HG03520 (cell line): ENCODE data around the gene LIPM.
"Not testable (repeated sequence)": the region's sequence is repeated elsewhere in the genome, so short reads cannot be mapped to it uniquely, and the experiment has no call there.

Experiments used
- ATAC-seq: cut with Tn5 transposase; IDR thresholded peaks from one replicate; pipeline ENCODE4 v1.9.1; 2021; ENCODE audit warnings: mild to moderate bottlenecking, moderate library complexity; ENCODE audit not compliant: unreplicated experiment

Gene LIPM

DNA sequence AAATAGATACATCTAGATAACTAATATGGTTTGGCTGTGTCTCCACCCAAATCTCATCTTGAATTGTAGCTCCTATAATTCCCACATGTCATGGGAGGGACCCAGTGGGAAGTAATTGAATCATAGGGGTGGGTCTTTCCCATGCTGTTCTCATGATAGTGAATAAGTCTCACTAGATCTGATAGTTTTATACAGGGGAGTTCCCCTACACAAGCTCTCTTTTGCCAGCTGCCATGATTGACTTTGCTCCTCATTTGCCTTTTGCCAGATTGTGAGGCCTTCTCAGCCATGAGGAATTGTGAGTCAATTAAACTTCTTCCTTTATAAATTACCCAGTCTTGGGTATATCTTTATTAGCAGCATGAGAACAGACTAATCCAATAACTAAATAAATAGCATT, 35.1 kb downstream of the LIPM start:
- not testable (repeated sequence) for ATAC-seq

DNA sequence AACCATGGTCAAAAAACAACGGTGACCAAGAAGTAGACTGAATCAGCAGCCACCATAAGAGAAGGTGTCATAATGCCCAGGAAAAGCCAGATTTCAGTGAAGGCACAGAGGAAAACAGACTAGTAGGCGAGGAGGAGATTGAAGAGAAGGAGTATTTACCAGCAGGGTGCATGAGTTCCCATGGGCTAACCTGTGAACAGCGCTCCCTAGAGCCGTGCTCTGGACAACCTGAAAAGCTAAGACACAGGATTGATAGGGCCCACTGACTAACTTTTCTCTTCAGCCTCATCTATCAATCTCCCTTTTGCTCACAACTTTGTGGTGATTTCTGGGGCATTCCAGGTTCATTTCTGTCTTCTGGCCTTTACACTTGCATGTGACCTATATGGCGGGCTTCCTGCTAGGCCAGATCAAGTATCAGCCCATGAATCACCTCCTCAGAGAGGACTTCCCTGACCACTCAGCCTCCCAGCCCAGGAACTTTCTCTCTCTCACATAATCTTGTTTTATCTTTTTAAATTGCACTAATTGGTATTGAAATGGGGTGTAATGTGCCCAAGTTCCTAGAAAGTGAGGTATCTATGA, 36.3 kb downstream of the LIPM start:
- no peak for ATAC-seq

DNA sequence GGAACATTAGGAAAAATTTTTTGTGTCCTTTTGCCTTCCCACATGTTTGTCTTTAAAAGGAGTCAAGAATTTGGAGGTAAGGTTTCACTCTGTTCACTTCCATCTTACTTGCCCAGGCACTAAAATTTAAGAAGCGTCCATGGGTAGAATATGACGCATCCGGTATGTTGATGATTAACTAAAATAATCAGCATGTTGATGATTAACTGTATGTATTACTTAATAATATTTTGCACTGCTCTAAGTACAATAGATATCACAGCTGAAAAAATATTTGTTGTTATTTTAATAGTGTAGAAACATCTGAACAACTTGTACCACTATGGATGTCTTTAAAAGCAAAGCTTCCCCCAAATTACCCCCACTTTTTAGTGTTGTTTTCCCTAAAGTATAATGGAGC, 37.6 kb downstream of the LIPM start:
- ATAC-seq, result no peak

DNA sequence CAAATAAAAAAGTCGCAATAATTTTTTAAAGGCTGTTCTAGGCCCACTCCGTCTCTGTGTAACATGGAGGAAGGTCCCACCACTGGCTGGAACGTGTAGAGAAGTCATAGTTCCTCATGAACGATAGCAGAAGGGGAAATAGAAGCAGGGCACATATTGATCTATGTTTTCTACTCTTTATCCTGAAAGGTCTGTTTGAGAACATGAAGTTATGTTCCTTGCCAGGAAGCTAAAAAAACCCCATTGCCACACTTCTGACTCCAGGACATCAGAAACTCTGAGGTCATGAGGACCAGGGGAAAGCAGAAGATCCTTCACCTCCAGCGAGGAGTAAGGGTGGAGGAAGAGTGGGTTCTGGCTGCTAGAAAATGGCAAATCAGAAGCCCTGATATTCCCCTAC, 38.4 kb downstream of the LIPM start:
- no peak for ATAC-seq

DNA sequence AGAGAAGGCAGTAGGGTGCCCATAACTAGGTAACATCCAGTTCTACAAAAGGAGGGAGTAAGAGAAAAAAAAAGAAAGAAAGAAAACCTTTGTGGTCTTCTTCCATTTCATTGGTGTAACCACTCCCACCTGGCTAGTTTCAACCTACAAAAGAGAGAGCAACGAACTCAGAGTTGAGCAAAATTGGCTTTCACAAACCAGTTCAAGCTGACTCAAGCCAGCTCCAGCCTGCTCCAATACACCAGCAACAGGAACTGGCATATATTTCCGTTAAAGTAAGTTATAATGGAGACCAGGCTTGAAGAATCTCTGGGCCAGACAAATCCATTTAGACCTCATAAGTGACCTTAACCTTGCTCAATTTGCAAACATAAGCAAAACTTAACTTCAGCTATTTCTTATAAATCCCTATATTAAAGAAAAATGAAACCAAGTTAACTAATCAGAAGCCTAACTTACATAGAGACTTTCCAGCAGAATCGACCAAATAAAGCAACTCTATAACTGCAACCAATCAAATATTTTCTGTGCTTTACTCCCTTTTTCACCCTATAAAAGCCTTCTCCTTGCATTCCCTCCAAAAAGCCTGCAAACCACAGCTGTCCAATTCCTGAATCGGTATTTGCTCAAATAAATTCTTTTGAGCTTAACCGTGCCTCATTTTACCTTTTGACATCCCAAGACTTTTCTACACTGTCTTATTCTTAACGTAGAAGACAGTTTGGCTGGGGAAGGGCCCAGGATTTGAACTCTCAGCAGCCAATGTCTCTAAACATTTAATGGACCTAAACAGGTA, 39.0 kb downstream of the LIPM start:
- ATAC-seq, result no peak

DNA sequence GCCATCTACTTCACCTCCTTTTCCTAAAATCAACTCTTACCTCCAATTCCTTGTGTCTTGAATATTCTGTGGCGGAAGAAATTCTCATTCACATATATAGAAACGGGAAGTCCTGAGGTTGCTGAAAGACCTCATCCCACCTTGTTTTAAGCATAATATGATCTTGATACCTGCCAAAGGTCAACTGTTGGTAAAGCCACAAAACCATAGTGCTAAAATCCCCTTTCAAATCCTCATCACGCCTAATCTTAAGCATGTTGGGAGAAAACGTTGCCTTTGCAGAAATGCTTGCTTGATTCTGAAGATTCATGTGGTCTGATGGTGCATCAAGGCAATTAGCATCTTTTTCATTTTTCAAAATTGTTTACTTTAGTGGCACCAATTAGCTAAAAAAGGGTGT, 40.6 kb downstream of the LIPM start:
- no peak for ATAC-seq

DNA sequence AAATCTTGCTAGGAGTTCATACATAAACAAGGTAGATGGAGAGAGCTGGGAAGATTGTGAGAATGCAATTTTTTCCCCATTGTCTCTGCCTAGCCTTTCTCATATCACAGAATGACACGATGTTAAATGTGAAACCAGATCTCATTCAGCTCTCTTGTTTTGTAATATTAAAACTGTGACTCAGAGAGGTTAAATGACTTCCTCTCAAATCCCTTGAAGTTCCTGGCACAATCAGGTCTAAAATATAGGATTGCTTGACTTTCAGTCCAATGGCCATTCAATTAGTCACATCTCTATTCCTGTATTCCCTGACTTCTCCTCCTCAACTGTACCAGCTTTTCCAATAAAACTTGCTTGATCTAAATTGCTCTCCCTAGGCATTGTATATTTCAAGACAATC, 46.0 kb downstream of the LIPM start:
- no peak for ATAC-seq

DNA sequence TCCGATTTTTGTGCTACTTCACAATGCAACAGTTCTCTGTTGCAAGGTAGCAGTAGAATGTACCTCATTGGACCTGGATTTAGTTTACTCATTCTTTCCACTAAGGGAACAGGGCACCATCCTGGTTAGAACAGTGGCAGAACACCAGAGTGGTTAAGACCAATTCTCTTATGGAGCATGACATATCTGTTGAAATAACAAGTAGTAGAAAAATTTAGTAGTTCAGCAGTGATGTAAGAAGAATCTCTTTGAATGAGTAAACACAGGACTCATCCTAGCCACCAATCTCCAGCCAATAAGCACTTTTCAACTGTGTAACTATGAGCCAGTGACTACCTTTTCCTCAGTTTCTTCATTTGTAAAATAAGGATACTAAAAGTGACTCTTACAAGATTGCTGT, 46.7 kb downstream of the LIPM start:
- ATAC-seq, result no peak

DNA sequence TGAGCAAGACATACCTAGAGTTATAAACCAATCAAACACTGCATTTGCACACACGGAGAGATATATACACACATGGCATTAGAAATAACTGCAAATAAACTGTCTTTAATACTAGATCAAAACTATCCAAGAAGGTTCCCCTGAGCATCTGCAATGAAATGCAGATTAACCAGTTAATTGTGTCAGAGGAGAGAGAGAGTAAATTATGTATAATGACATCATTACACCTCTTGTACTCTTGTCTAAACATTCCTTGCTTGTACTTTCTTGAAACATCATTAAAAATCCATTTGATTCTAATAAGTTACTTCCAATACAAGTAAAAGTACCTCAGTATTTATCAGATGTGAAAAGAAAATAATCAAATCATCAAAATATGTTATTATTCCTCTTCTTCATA, 48.2 kb downstream of the LIPM start:
- no peak for ATAC-seq

DNA sequence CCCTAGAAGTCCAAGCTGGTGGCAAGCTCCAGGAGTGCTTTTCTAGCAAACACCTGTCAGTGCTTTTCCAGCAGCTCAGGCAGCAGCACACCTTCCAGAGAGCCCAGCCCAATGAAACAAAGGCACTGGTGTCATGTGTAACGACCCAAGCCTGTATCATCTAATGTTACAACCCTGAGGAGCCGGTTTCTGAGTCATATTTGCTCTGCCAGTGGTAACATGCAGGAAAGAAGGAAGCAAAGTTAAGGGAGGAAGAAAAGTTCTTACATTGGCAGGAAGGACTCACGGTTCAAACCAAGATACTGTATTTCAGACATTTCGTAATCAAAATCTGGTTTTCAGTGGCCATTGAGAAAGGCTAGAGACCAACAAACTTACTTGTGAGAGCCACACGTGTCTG, 49.2 kb downstream of the LIPM start, which contains the start of gene ANKRD22:
ANKRD22 (minus strand) TSS at position 139 of the 400 bp plus-strand sequence. CDS start 237 bp downstream, outside the sequence.
- ATAC-seq, result no peak

DNA sequence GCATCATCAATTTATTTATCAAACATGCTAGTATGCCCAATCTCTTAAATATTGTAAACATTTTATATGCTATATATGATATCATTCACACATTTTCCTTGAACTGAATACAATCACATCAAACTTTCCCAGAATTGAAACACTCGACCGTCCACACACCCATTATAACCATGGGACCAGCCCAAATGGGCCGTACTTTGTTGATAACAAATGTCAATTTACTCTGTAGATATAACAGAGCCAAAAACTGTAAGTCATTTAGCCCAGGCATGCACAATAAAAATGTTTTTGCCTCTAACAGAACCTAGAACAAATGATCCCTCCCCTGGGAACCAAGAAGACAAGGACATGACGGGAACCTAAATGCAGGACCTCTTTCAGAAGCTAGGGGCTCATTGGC, 49.8 kb downstream of the LIPM start:
- no peak for ATAC-seq

DNA sequence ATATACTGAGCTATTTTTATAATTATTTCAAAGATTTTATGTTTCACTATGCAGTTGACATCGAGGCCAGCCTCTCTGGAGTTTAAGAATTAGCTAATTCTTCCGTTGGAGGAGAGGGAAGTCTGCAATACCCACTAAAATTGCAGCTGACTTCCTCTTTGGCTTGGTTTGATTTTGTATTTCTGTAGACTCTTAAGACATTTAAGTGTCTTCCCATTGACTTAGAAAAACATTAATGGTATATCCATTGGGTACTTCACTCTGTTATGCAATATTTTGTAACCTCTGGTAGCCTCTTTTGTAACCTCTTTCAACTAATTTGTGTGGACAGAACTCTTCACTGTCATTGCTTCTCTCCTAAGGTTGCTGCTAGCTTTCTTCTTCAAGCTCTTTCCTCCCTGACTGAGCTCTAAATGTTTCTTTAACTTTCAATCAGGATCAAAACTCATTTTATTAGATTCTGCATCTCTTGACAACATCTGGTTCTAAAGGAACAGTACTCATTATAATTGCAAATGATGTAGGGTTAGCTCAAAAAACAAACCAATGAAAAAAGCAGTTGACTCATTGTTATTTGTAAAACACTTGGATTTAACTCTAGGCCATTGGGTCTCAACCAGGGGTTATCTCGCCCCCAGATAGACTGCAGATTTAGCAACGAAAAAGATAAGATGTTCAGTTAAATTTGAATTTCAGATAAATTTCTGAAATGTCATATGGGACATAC, 50.8 kb downstream of the LIPM start:
- ATAC-seq, result no peak

DNA sequence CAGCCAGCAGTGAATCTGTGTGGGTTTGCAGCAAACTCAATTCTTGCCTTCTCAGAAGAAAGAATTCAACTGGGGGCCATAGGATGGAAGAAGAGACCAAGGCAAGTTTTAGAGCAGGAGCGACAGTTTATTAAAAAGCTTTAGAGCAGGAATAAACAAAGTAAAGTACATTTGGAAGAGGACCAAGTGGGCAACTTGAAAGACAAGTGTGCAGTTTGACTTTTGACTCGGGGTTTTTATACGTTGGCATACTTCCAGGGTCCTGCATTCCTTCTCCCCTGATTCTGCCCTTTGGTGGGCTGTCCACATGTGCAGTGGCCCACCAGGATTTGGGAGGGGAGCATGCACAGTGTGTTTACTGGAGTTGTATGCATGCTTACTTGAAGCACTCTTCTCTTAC, 52.2 kb downstream of the LIPM start:
- no peak for ATAC-seq

DNA sequence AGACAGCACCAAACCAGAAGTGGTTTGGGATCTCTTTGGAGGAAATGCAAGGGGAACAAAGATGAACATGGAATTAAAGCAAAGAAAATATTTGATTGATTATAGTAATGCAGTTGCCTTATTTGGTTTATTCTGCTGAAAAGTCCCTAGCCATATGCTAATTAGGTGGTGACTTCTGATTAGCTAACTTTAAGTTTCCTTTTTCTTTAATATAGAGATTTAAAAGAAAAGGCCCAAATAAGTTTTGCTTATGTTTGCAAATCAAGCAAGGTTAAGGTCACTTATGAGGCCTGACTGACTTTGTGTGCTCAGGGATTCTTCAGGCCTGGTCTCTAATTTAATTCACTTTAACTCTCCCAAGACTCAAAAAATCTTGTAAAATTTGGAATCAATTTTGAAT, 55.3 kb downstream of the LIPM start:
- ATAC-seq, result no peak

DNA sequence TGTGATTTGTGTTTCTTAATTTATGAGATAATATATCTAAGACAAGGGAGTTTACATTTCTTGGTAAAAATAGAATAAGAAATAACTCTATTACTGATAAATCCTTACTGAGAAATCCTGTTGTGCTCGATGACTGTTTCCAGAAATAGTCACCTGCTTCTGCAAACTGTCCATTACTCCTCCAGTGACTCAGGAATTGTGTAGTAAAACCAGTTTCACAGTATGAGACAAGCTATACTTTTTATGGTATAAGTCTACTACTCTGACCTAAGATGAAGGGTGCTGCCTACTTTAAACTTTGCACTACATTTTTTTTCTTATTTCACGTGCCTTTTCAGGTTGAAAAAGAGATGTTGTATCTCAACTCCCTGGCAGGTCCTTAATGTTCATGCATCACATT, 56.0 kb downstream of the LIPM start:
- ATAC-seq, result no peak

DNA sequence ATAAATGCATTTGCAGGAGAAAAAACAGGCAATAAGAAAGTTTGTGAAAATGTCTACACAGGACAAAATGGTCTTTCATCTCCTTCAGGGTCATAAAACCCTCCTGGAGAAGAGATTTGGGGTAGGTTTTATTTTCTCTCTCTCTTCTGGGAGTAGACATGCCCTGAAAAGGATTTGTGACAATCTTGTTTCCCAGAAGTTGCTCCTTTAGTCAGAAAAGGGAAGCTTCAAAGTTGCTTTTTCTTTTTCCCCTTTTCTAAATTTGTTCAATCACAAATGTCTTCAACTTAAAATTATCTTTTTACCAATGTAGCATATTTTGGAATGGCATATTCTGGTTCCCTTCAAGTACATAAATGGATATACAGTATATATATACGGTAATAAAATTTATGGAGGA, 58.5 kb downstream of the LIPM start:
- no peak for ATAC-seq

DNA sequence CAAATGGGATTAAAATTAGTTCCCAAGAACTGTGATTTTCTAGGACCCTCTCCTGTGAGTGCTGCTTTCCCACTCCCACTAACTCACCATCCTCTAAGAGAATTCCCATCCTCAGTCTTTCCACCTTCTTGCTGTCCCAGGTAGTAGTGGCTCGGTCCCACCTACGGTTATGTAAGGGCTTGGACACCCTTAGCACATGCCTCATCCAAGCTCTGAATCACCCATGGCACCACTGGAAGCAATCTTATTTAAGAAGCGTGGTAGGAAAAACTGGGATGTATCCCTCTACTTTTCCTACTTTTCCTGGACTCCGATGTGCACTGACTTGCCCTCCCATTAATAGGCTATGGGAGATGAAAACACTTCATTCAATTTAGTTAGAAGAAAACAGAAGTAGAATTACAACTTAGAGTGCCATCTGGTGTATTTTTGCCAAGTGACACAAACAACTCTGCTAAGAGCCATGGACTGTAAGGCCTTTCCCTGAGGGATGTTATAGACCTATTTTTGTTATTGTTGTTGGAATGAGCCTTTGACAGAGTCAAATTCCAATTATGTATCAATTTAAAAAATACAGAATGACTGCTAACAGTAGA, 62.8 kb downstream of the LIPM start:
- ATAC-seq, result no peak

DNA sequence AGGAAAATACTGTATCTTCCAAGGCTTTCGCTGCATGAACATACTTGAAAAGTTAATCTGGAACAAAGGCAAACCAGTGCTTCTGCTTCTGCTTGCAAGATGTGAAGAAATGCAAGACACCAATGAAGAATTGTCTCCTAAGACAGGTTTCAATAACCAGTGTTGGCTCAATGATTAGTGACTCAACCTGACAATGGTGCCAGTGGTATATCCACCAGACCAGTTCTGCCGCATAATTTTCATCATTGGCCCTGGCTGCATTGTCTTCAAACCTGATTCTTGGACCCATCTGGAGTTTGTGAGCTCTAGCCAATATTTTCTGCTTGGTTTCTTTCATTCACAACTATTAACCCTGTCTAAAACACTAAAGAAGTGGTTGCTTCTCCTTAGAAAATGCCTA, 63.9 kb downstream of the LIPM start:
- ATAC-seq, result no peak

DNA sequence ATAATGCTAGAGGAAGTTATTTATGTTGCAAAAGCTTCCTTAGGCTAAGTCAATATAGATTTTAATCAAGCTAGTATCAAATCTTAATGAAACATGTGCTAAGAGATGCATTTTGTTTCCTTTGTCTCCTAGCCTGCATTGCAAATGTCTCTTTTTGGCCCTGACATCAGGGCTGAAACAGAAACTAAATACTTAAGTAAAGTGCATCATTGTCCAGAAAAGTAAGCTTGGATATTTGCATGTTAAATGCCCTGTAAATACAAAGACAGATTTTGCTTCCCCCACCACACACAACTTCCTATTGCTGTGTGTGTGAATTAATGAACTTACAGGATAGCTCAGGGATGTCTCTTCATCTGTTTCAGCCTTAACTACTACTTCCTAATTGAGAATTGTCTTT, 67.6 kb downstream of the LIPM start:
- no peak for ATAC-seq
